ENCODE measurements around the gene IQUB. TPM values are rescaled to one million over a fixed set of nuclear protein-coding genes. Genes with fewer than 3 reads are reported as not detected.

Gene IQUB
- total and polyA plus RNA-seq, 8 donors, result 0.87 to 3.8 (median 2.1) TPM

- H3K4me1 ChIP-seq, result no peaks in the 10 kb centered on the region
- ATAC-seq (no peak), DNase-seq (no peak)
- peaks cover 0 to 3% of the 10 kb centered on the region in 2 donors for H3K9me3 ChIP-seq
- TF ChIP-seq CTCF (IDR thresholded peaks at IDR 0.05), result no peak
- H3K27me3 ChIP-seq, result no peaks in the 10 kb centered on the region
- no peak overlapping the region for H3K27ac ChIP-seq
- intact Hi-C loops (cut with DNase I), result no loop called here
- no peak overlapping the region for H3K4me3 ChIP-seq
- H3K36me3 ChIP-seq, result no peaks in the 10 kb centered on the region
Measured at GRCh38 chr7:123472750-123473445, 61.5 kb downstream of the IQUB start.

GRCh38 chr7:123472327-123472726 lies 62.1 kb downstream of the IQUB start:
- Histone ChIP-seq H3K4me3 (no peak overlapping the region), H3K9me3 (no peaks in the 10 kb centered on the region)
- intact Hi-C loops (cut with DNase I), result no loop called here

GRCh38 chr7:123468303-123468702 lies 66.1 kb downstream of the IQUB start:
- no peaks in the 10 kb centered on the region for H3K9me3 ChIP-seq
- no peaks in the 10 kb centered on the region for H3K27me3 ChIP-seq
- no peak for TF ChIP-seq CTCF (IDR thresholded peaks at IDR 0.05)
- no peak overlapping the region for H3K27ac ChIP-seq
- H3K36me3 ChIP-seq, result no peaks in the 10 kb centered on the region
- ATAC-seq (no peak), DNase-seq (no peak)
- H3K4me3 ChIP-seq, result no peak overlapping the region
- H3K4me1 ChIP-seq, result no peaks in the 10 kb centered on the region
- intact Hi-C loops (cut with DNase I), result no loop called here

More at GRCh38 chr7:123472327-123472726, 62.1 kb downstream of the IQUB start:
- Histone ChIP-seq H3K4me1 (no peaks in the 10 kb centered on the region), H3K36me3 (no peaks in the 10 kb centered on the region), H3K27ac (no peak overlapping the region), H3K27me3 (no peaks in the 10 kb centered on the region)
- ATAC-seq (no peak), DNase-seq (no peak)
- TF ChIP-seq CTCF (IDR thresholded peaks at IDR 0.05), result no peak

GRCh38 chr7:123463890-123464289 lies 70.5 kb downstream of the IQUB start:
- intact Hi-C loops (cut with DNase I), result no loop called here
- H3K9me3 ChIP-seq, result no peaks in the 10 kb centered on the region
- no peaks in the 10 kb centered on the region for H3K27me3 ChIP-seq
- no peak for TF ChIP-seq CTCF (IDR thresholded peaks at IDR 0.05)
- no peaks in the 10 kb centered on the region for H3K36me3 ChIP-seq
- no peak overlapping the region for H3K27ac ChIP-seq
- DNase-seq (no peak), ATAC-seq (no peak)
- H3K4me1 ChIP-seq, result no peaks in the 10 kb centered on the region
- no peak overlapping the region for H3K4me3 ChIP-seq

GRCh38 chr7:123460616-123461015 lies 73.8 kb downstream of the IQUB start:
- Histone ChIP-seq H3K27ac (no peak overlapping the region), H3K27me3 (no peaks in the 10 kb centered on the region), H3K4me3 (no peak overlapping the region), H3K36me3 (no peaks in the 10 kb centered on the region), H3K4me1 (no peaks in the 10 kb centered on the region), H3K9me3 (no peaks in the 10 kb centered on the region)
- intact Hi-C loops (cut with DNase I), result no loop called here
- ATAC-seq, result peak; percentile 42
- TF ChIP-seq CTCF (IDR thresholded peaks at IDR 0.05), result no peak
- no peak for DNase-seq

All from left lung (tissue), 10 donors.